ENCODE measurements around the gene POU3F3.

POU3F3 gene

DNA sequence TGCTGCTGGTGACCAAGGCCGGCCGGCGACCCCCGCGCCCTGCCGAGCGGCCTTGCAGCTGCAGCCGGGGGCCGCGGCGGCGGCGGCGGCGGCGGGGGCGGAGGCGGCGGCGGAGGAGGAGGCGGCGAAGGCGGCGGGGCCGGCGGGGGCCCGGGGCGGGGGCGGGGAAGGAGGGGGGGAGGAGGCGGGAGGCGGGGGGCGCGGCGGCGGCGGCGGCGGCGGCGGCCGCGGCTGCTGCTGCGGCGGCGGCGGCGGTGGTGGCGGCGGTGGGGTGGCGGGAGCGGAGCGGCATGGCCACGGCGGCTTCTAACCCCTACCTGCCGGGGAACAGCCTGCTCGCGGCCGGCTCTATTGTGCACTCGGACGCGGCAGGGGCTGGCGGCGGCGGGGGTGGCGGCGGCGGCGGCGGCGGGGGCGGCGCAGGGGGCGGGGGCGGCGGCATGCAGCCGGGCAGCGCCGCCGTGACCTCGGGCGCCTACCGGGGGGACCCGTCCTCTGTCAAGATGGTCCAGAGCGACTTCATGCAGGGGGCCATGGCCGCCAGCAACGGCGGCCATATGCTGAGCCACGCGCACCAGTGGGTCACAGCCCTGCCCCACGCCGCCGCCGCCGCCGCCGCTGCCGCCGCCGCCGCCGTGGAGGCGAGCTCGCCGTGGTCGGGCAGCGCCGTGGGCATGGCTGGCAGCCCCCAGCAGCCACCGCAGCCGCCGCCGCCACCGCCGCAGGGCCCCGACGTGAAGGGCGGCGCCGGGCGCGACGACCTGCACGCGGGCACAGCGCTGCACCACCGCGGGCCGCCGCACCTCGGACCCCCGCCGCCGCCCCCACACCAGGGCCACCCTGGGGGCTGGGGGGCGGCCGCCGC lies 1.5 kb downstream of the POU3F3 start:
- no peaks in the 10 kb centered on the region for H3K36me3 ChIP-seq (ENCODE audit: insufficient read depth, low read length)
- H3K4me3 ChIP-seq (ENCODE audit: low read depth, low read length) = peak overlapping the region; percentile 74; the same call in 1 of the 2 replicates
- no peaks in the 10 kb centered on the region for H3K79me2 ChIP-seq (ENCODE audit: control insufficient read depth, insufficient read depth, low read length, unreplicated experiment)
- peaks cover 81% of the 10 kb centered on the region for H3K27me3 ChIP-seq (ENCODE audit: insufficient read depth, low read length)
- no peaks in the 10 kb centered on the region for H3K4me1 ChIP-seq (ENCODE audit: control insufficient read depth, insufficient read depth, low read length, unreplicated experiment)
- no peak overlapping the region for H3K27ac ChIP-seq (ENCODE audit: low read depth, low read length)
- no peak overlapping the region for H2AFZ ChIP-seq (ENCODE audit: low read length, unreplicated experiment)

DNA sequence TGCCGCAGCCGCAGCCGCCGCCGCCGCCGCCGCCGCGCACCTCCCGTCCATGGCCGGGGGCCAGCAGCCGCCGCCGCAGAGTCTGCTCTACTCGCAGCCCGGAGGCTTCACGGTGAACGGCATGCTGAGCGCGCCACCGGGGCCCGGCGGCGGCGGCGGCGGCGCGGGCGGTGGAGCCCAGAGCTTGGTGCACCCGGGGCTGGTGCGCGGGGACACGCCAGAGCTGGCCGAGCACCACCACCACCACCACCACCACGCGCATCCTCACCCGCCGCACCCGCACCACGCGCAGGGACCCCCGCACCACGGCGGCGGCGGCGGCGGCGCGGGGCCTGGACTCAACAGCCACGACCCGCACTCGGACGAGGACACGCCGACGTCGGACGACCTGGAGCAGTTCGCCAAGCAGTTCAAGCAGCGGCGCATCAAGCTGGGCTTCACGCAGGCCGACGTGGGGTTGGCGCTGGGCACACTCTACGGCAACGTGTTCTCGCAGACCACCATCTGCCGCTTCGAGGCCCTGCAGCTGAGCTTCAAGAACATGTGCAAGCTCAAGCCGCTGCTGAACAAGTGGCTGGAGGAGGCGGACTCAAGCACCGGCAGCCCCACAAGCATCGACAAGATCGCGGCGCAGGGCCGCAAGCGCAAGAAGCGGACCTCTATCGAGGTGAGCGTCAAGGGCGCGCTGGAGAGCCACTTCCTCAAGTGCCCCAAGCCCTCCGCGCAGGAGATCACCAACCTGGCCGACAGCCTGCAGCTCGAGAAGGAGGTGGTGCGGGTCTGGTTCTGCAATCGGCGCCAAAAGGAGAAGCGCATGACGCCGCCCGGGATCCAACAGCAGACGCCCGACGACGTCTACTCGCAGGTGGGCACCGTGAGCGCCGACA lies 2.4 kb downstream of the POU3F3 start:
- H3K27me3 ChIP-seq (ENCODE audit: insufficient read depth, low read length) = peaks cover 79% of the 10 kb centered on the region
- no peaks in the 10 kb centered on the region for H3K4me1 ChIP-seq (ENCODE audit: control insufficient read depth, insufficient read depth, low read length, unreplicated experiment)
- no peaks in the 10 kb centered on the region for H3K79me2 ChIP-seq (ENCODE audit: control insufficient read depth, insufficient read depth, low read length, unreplicated experiment)
- no peak overlapping the region for H3K27ac ChIP-seq (ENCODE audit: low read depth, low read length)
- H3K4me3 ChIP-seq (ENCODE audit: low read depth, low read length) = peak overlapping the region; percentile 46; the same call in 1 of the 2 replicates
- no peaks in the 10 kb centered on the region for H3K36me3 ChIP-seq (ENCODE audit: insufficient read depth, low read length)
- H2AFZ ChIP-seq (ENCODE audit: low read length, unreplicated experiment) = no peak overlapping the region

DNA sequence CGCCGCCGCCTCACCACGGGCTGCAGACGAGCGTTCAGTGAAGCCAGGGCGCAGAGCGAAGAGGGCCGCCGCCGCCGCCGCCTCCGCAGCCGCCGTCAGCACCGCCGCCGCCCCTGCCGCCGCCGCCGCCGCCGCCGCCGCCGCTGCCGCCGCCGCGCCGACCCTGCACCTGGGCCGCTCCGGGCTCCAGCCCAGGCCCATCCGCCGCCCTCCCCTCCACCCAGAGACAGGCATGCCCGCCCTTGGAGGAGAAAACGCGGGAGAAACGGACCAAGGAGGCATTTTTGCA lies 3.0 kb downstream of the POU3F3 start:
- Histone ChIP-seq H3K27me3 (ENCODE audit: insufficient read depth, low read length) (peaks cover 79% of the 10 kb centered on the region), H3K36me3 (ENCODE audit: insufficient read depth, low read length) (no peaks in the 10 kb centered on the region), H2AFZ (ENCODE audit: low read length, unreplicated experiment) (no peak overlapping the region), H3K4me3 (ENCODE audit: low read depth, low read length) (peak overlapping the region; percentile 66), H3K79me2 (ENCODE audit: control insufficient read depth, insufficient read depth, low read length, unreplicated experiment) (no peaks in the 10 kb centered on the region), H3K27ac (ENCODE audit: low read depth, low read length) (no peak overlapping the region), H3K4me1 (ENCODE audit: control insufficient read depth, insufficient read depth, low read length, unreplicated experiment) (peaks cover 3% of the 10 kb centered on the region)

DNA sequence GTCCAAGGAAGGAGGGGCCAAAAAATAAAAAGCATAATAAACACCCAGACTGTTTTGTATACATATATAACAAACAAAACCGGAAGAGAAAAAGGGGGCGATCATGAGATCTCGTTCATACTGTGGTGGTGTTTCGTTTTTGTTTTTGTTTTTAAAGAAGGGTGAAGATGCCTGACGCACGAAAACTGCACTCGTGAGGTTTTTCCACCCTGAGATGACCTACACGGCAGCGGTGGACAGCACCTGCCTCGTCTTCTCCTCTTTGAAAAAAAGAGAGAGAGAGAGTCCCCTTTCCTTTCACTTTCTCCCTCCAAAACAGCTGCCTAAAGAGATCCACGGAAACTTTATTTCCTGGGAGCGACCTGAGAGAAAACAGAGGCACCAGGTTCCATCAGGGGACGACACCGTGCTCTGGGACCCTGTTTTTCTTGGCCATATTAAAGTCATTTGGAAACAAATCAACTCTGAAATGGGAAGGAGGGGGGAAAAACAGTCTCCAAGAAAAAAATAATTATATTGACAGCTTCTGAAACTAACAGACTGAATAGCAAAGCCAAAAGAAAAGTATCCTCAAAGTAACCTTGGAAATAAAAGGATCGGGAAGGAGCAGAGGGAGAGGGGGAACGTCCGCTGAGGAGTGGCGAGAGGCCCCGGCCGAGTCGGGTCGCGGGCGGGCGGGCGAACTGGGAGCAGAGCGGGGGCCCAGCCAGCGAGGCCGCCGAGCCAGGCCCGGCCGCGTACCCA lies 3.5 kb downstream of the POU3F3 start:
- no peaks in the 10 kb centered on the region for H3K36me3 ChIP-seq (ENCODE audit: insufficient read depth, low read length)
- peaks cover 3% of the 10 kb centered on the region for H3K4me1 ChIP-seq (ENCODE audit: control insufficient read depth, insufficient read depth, low read length, unreplicated experiment)
- no peaks in the 10 kb centered on the region for H3K79me2 ChIP-seq (ENCODE audit: control insufficient read depth, insufficient read depth, low read length, unreplicated experiment)
- no peak overlapping the region for H2AFZ ChIP-seq (ENCODE audit: low read length, unreplicated experiment)
- H3K27ac ChIP-seq (ENCODE audit: low read depth, low read length) = no peak overlapping the region
- H3K4me3 ChIP-seq (ENCODE audit: low read depth, low read length) = peak overlapping the region; percentile 66
- peaks cover 81% of the 10 kb centered on the region for H3K27me3 ChIP-seq (ENCODE audit: insufficient read depth, low read length)

DNA sequence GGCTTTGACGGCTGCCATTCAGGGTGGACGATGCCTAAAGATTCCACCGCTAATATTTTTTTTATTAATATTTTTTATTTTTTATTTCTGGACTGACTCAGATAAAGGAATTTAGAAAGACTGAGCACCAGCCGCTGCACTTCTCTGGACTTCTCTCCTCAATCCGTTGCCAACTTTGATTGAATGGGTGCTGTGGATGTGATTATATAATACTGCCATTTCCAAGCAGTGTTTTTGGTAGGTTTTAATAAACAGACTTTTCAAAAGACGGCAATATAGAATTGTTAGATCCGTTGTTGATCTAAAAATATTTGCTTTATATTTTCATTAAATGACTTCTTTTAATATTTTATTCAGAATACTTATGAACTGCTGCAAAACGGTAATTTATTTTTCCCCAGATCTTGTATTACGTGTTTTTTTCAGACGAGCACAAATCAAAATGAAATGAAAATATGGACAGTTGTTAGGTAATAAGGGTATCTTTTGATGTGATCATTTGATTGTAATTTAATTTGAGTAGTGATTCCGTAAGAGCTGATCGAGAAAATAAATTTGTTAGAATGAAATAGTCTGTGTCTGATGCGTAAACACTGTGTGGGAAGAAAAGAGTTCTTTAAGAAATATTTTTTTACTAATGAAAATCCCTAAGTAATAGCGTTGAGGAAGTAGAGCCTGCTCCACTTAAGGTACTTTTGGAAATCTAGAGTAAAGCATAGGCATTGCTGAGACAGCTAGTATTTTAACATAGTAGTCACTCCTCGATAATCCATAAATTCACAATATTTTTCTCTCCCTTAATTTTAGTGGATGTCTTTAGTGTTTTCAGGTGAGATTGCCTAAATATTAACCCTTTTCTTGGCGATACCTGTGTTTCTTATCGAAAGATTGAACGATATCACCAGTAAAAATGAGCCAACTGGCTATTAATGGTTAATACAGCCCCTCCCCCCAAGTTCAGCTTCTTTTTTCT lies 4.4 kb downstream of the POU3F3 start:
- H3K79me2 ChIP-seq (ENCODE audit: control insufficient read depth, insufficient read depth, low read length, unreplicated experiment) = no peaks in the 10 kb centered on the region
- peaks cover 3% of the 10 kb centered on the region for H3K4me1 ChIP-seq (ENCODE audit: control insufficient read depth, insufficient read depth, low read length, unreplicated experiment)
- 0 out of 2 replicates have a peak overlapping the region, but pooled peaks have one; percentile 66 for H3K4me3 ChIP-seq (ENCODE audit: low read depth, low read length)
- H3K36me3 ChIP-seq (ENCODE audit: insufficient read depth, low read length) = no peaks in the 10 kb centered on the region
- H2AFZ ChIP-seq (ENCODE audit: low read length, unreplicated experiment) = no peak overlapping the region
- H3K27ac ChIP-seq (ENCODE audit: low read depth, low read length) = no peak overlapping the region
- H3K27me3 ChIP-seq (ENCODE audit: insufficient read depth, low read length) = peaks cover 83% of the 10 kb centered on the region

DNA sequence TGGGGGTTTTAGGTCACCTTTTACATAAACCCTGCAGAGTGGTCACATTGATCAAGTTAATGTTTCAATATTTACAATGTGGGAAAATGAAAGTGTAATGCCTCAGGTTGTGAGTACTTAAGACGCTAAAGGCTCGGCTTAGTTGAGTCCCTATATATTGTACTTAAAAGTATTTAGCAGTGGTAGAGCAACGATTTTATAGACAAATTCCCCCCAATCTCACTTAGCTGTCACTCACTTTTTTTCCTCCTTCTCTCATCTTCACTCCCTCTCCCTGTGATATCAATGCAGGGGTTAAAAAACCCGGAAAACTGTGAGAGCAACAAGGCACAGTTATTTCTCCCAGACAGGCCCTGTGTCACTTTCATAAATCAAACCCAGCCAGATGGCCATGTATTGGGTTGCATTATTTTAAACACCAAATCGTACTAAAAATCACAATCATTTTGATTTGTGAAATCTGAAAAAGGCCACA lies 5.4 kb downstream of the POU3F3 start:
- no peak overlapping the region for H3K27ac ChIP-seq (ENCODE audit: low read depth, low read length)
- H3K27me3 ChIP-seq (ENCODE audit: insufficient read depth, low read length) = peaks cover 85% of the 10 kb centered on the region
- H3K36me3 ChIP-seq (ENCODE audit: insufficient read depth, low read length) = no peaks in the 10 kb centered on the region

DNA sequence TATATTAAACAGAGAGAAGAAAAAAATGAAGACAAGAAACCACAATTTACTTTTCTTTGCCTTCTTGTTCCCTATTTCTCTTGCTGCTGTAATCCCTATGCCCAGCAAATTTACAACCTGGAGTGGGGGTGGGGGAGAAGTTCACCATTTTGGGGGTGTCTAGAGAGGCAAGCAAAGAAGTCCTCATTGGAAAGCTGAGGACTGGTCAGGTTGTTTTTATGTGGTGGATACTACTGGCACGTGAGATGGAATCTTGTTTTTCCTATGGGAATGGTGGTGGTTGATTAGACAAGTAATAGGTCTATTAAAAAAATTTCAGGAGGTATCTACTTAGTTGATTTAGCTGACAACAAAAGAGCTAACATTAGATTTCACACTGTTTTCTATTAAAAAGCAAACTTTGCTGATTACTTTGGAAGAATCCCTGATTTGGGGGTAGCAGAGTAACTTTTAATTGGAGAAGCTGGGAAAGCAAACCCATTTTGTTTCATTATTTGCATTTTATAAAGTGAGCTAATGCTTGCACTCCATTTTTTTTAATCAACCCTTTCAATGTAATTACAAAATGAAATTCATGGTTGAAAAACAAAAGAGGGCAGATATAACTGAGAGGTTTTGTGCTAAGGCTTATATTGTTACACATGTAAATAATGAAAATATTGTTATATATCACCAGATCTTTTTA lies 6.0 kb downstream of the POU3F3 start:
- Histone ChIP-seq H3K27me3 (ENCODE audit: insufficient read depth, low read length) (peaks cover 85% of the 10 kb centered on the region), H3K36me3 (ENCODE audit: insufficient read depth, low read length) (no peaks in the 10 kb centered on the region), H3K4me1 (ENCODE audit: control insufficient read depth, insufficient read depth, low read length, unreplicated experiment) (peaks cover 3% of the 10 kb centered on the region), H2AFZ (ENCODE audit: low read length, unreplicated experiment) (no peak overlapping the region), H3K27ac (ENCODE audit: low read depth, low read length) (no peak overlapping the region), H3K4me3 (ENCODE audit: low read depth, low read length) (no peak overlapping the region), H3K79me2 (ENCODE audit: control insufficient read depth, insufficient read depth, low read length, unreplicated experiment) (no peaks in the 10 kb centered on the region)

More for the DNA sequence above, 5.4 kb downstream of the POU3F3 start:
- no peaks in the 10 kb centered on the region for H3K79me2 ChIP-seq (ENCODE audit: control insufficient read depth, insufficient read depth, low read length, unreplicated experiment)
- H3K4me1 ChIP-seq (ENCODE audit: control insufficient read depth, insufficient read depth, low read length, unreplicated experiment) = peaks cover 3% of the 10 kb centered on the region
- H2AFZ ChIP-seq (ENCODE audit: low read length, unreplicated experiment) = no peak overlapping the region
- no peak overlapping the region for H3K4me3 ChIP-seq (ENCODE audit: low read depth, low read length)

DNA sequence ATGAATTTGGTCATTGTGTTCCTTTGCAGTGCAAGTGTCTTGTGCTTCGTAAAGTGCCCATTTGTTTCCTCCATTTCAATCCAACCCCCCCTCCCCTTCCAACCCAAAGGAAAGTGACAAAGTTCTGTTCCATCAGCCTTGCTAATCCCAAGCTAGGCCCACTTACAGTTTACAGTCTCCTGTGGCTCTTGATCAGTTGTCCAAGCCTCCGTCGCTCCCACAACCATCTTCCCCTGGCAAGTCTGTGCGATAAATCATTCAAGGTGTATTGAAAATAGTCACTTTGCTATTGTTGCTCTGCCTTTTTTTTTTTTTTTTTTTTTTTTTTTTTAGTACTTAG lies 6.5 kb downstream of the POU3F3 start:
- no peak overlapping the region for H2AFZ ChIP-seq (ENCODE audit: low read length, unreplicated experiment)
- peaks cover 3% of the 10 kb centered on the region for H3K4me1 ChIP-seq (ENCODE audit: control insufficient read depth, insufficient read depth, low read length, unreplicated experiment)
- H3K4me3 ChIP-seq (ENCODE audit: low read depth, low read length) = no peak overlapping the region
- H3K27ac ChIP-seq (ENCODE audit: low read depth, low read length) = no peak overlapping the region
- no peaks in the 10 kb centered on the region for H3K36me3 ChIP-seq (ENCODE audit: insufficient read depth, low read length)
- peaks cover 89% of the 10 kb centered on the region for H3K27me3 ChIP-seq (ENCODE audit: insufficient read depth, low read length)
- no peaks in the 10 kb centered on the region for H3K79me2 ChIP-seq (ENCODE audit: control insufficient read depth, insufficient read depth, low read length, unreplicated experiment)

DNA sequence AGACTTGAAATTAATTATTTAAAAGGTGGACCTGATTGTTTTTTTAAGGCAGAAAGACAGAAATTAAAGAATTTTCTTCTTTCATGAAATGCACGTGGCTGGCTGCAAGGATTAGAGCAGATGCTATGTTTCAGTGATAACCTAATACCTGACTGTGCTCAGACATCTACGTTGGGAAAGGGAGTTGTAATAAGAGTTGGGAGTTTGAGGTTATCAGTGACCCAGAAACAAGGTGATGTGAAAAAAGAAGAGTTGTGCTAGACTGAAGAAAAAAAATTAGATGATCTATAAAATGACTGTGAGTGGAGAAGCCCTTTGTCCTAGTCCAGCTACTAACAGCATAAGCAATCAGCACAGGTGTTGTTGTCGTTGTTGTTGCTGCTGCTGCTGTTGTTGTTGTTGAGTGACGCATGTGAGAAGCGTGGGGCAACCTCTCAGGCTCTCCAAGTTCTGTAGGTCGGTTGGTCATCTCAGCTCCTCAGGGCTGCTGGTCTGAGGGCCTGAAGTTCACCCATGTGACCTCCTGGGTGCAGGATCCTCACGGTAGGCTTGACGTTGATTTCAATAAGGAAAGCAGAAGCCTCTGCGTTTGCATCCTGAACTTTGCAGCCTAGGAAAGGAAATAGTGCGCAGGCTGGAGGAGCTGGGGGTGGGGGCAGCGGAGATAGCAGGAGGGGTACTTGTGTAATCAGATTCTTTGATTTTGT lies 7.6 kb downstream of the POU3F3 start:
- H3K79me2 ChIP-seq (ENCODE audit: control insufficient read depth, insufficient read depth, low read length, unreplicated experiment) = no peaks in the 10 kb centered on the region
- peak overlapping the region; percentile 69 for H3K4me3 ChIP-seq (ENCODE audit: low read depth, low read length)
- H3K36me3 ChIP-seq (ENCODE audit: insufficient read depth, low read length) = no peaks in the 10 kb centered on the region
- peaks cover 3% of the 10 kb centered on the region for H3K4me1 ChIP-seq (ENCODE audit: control insufficient read depth, insufficient read depth, low read length, unreplicated experiment)
- no peak overlapping the region for H2AFZ ChIP-seq (ENCODE audit: low read length, unreplicated experiment)
- H3K27ac ChIP-seq (ENCODE audit: low read depth, low read length) = no peak overlapping the region
- H3K27me3 ChIP-seq (ENCODE audit: insufficient read depth, low read length) = peaks cover 95% of the 10 kb centered on the region
